Inflammatory macrophage (primary cell): ENCODE data around the gene CCP110.
A peak's percentile ranks its signal among the peaks of the same experiment; 100 is the strongest.

Source experiments
- DNase-seq, 2 donors: peaks; one replicate each; pipeline ENCODE4 v3.0.0-alpha.2; 2020 to 2022

The CCP110 gene

DNA sequence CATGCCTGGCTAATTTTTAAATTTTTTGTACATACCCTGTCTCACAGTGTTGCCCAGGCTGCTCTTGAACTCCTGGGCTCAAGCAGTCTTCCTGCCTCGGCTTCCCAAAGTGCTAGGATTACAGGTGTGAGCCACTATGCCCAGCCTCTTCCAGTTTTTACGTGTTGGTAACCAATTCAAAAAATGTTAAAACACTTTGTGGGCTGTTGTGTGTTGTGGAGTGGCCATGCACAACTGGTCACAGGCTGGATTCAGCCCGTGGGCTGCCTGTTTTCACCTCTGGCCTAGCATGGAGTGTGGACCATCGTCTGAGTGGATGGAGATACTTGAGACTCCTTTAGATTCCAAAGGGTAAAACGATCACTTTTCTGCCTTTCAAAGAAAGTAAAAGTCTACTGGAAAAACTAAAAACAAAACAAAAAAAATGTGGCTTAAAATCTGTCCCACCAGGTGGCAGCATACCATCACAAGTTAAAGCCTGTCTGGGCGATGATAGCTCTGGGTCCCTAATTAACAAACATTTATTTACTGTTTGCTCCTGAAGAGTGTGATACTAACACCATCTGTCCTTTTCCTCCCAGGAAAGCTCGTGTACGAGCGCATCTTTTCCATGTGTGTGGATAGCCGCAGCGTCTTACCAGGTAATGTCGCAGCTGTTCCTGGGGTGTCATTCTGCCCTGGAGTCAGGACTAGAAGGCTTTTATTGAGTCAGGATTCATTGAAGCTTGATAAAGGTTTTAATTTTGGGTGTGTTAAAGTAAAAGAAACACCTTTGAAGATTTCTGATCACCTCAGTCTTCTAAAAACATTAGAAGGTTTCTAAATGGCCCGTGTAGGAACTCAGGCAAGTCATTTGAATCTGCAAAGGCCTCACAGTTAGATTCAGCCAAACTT is 77.6 kb downstream of the CCP110 start:
- peak in 1 of 2 donors; percentile 31 for DNase-seq
